Endometrial microvascular endothelial cells (primary cell): ENCODE measurements around the gene ZDHHC21. TPM values are rescaled to one million over a fixed set of nuclear protein-coding genes. Genes with fewer than 3 reads are reported as not detected.

Source experiments
- in situ Hi-C: cut with HindIII; loops from 2 replicates; pipeline ENCODE4 v1.10.0; 2017; ENCODE audit warnings: low sequenced_read_pairs, low pct_unique_long_range_greater_than_20kb; ENCODE audit errors: inconsistent ontology term
- total RNA-seq: library from RNA; depleted of rRNA; stranded (reverse); fragments of >200 nt; gene quantifications from one replicate; pipeline ENCODE4 v1.2.3, GENCODE V29; 2015; ENCODE audit errors: inconsistent ontology term

ZDHHC21 gene
- 9.8 TPM for total RNA-seq

DNA sequence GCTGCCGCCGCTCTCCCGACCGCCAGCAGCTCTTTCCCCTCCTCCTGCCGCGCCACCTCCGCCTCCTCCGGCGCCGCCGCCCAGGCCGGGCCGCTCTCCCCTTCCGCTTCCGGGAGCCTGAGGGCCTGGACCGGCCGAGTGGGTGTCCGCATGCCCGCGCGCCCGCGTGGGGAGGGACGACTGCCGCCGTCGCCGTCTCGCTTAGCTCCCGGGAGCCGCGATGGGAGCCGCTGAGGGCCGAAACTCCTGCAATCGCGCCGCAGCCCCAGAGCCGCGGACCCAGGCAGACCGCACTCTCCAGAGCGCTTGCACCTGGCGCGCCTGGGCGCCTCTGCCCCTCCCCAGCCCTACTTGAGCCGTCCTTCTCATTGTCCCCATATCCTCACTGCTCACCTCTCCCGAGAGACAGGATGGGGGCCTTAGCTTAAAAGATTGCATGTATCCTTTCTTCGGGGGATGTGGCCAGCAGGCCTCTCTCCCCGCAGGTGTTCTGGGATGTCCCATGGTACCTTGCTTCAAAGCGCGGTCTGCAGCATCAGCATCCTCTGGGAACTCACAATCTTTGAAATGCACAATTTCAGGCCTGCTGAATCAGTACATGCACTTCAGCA is at the start of gene ZDHHC21:
TSS of gene ZDHHC21 (minus strand) at position 182 of the 611 bp plus-strand sequence. CDS start 19,092 bp downstream, outside the sequence.
- in situ Hi-C loops, result no loop called here

- in situ Hi-C loops, result no loop called here
Observed at GRCh38 chr9:14741369-14741768, 48.1 kb upstream of the ZDHHC21 start.

- in situ Hi-C loops, result no loop called here
Observed at GRCh38 chr9:14733133-14733532, 39.9 kb upstream of the ZDHHC21 start.

DNA sequence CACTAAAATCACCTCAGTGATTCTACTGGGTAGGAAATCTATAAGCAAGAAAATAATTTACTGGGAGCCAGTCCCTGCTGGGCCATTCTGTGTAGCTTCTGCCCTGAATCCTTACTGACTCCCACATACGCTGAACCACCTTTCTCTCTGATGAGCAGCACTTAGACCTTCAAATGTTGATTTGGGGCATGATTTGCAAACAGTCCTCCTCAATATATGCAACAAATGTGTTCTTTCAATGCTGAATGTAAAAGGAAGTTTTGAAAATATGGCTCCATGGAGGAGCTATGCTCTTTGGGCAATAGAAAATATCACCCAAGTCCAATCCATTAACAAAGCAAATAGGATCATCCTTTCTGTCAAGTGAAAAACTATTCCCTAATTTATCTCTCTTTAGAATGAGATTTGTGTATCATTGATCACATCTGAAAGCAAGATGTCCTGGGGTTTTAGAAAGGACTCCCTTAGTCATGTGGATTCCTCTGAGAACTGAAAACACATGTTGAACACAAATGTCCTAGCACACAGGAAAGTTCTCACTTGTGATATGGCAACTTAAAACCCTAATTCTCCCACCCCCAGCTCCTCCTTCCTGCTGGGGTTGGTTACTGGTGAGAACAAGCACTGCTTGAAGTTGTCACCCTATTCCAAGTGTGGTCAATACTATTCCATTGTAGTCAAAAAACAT is 38.2 kb upstream of the ZDHHC21 start:
- in situ Hi-C loops, result no loop called here

DNA sequence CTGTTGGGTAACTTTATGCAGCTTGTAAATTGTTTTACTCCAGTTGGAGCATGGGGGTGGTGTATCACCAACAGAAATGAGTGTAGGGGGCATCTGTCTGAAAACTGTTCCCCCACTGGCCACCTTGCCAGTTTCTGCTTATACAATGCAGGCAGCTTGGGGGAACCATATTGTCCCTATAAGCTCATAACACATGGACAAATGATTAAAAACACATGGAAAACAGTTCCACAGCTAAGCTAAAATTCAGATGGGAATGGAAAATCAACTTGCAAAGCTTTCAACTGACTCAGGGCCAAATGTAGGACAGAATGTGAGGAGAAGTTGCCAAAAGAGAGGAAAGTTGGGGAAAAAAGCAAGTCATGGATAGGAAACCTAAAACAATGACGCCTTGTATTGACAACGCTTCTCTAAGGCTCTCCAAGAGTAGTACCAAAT is 37.2 kb upstream of the ZDHHC21 start:
- in situ Hi-C loops, result no loop called here

GRCh38 chr9:14723301-14723700 is 30.1 kb upstream of the ZDHHC21 start:
- in situ Hi-C loops, result no loop called here

DNA sequence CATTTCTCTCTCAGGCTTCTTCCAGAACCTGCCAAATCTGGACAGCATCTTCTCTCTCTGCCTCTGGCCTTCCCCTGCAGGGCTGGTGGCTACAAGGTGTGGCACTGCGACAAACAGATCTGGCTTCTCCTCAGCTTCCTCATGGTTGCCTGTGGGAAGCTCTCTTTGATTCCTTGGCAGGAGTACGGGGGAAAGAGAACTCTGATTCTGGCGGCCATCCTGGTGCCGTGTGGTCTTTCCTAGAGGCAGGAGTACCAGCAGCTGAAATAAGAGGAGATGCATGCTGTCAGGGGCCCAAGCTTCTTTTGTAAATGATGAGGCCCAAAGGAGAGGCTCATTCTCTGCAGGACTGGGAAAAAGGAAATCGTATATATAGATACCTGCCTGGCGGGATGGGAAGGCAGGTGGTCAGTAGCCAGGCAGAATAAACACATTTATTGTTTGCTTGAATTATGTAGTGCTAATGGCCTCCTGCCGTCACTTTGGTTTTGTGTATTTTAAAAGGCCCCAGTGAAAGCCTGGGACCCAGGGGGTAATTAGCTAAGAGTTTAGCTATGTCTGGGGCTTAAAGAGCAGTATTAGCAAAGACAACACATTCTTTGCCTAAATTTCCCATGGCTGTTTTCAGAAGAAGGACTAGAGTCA is 29.3 kb upstream of the ZDHHC21 start, which contains the start of gene CER1:
TSS of gene CER1 (minus strand) at position 343 of the 645 bp plus-strand sequence. CDS start at position 282, 61 bp downstream.
- in situ Hi-C loops, result no loop called here

DNA sequence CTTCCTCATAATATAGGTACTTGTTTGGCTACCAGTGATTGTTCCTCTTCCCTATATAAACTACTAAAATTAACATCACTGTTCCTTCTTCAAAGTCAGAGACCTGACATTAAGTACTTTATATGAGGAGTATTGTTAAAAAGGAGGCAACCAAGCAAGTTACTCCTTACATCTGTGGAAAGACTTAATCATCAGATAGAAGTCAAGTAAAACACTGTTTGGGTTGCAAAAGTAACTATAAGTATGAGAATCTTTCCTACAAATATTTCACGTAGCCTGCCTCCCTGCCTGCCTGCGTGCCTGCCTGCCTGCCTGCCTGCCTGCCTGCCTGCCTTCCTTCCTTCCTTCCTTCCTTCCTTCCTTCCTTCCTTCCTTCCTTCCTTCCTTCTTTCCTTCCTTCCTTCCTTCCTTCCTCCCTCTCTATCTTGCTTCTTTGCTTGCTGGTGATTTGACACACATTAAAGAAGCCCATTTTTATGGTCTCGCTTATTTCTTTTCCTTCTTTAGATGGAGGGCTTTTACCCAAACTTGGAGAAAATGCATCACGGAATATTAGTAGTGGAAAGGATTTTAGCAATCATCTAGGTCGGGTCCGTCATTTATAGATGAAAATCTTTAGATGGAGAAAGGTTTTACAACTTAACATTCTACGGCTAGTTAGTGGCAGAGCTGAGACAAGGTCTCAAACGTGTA is 26.1 kb upstream of the ZDHHC21 start:
- in situ Hi-C loops, result no loop called here

DNA sequence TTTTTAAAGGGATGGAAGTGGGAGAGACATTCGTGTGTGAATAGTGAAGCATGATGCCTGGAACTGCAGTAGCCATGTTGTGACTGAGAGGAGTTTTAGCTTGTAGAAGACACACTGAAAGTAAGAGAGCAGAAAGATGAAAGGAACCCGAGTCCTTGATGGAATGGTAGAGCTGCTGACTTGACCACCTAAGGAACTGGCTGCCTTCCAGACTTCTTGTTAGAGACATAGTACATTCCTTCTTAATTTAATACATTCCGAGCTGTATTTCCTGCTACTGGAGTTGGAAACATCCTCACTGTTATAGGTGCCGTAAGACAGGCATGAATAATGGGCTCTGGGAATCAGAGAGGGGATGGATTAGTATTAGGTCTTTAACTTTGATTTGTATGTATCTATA is 21.9 kb upstream of the ZDHHC21 start:
- in situ Hi-C loops, result no loop called here

GRCh38 chr9:14713187-14713767 is 20.0 kb upstream of the ZDHHC21 start:
- in situ Hi-C loops, result no loop called here

DNA sequence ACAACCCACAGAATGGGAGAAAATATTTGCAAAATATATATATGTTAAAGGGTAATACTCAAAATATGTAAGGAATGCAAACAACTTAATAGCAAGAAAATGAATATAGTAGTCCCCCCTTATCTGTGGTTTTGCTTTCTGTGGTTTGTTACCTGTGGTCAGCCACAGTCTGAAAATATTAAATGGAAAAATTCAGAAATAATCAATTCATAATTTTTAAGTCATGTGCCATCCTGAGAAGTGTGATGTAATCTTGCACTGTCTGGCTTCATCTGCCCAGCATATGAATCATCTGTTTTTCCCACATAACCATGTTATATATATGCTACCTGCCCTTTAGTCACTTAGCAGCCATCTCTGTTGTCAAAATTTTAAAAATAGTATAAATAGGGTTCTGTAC is 17.6 kb upstream of the ZDHHC21 start:
- in situ Hi-C loops, result no loop called here

DNA sequence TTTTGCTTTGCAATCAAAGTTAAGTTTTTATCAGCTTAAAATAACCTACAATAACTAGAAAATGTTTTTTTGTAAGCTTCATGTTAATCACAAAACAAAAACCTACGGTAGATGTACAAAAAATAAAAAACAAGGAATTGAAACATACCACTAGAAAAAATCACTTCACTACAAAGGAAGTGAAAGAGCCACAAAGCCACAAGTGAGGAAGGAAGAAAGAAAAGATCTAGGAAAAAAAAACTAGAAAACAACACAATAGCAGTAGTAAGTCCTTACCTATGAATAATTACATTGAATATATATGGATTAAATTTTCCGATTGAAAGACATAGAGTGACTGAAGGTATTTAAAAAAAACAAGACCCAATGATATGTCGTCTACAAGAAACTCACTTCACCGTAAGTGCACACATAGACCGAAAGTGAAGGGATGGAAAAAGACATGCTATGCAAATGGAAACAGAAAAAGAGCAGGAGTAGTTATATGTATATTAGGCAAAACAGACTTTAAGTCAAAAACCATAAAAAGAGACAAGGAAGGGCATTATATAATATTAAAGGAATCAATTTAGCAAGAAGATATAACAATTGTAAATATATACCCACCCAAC is 13.4 kb upstream of the ZDHHC21 start:
- in situ Hi-C loops, result no loop called here

DNA sequence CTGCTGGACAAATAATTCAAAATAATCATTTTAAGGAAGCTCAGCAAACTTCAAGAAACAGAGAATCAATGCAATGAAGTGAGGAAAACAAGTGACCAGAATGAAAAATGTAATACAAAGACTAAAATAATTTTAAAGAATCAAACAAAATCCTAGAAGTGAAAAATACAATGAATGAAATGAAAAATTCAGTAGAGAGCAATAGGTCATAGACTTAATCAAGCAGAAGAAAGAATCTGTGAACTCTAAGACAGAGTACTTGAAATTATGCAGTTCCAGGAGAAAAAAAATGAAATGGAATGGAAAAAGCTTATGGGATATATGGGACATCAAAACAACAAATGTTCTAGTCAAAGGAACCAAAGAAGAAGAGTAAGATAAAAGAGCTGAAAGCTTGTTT is 11.8 kb upstream of the ZDHHC21 start:
- in situ Hi-C loops, result no loop called here

DNA sequence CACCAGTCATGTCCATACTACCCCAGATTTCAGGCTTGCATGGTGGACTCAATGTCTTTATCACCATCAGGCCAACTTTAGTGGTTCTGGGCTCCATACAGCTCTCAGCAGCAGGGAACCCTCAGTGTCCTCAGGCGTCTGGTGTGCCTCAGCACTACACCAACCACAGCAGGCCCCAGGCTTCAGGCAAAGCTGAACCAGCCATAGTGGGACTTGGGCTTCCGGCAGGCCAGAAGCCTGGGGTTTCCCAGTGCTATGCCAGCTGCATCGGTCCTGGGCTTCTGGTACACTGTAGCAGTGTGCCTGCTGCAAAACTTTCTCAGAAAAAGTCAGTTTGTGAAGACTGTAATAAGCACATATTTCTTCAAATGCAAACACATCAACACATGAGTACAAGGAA is 11.0 kb upstream of the ZDHHC21 start:
- in situ Hi-C loops, result no loop called here

DNA sequence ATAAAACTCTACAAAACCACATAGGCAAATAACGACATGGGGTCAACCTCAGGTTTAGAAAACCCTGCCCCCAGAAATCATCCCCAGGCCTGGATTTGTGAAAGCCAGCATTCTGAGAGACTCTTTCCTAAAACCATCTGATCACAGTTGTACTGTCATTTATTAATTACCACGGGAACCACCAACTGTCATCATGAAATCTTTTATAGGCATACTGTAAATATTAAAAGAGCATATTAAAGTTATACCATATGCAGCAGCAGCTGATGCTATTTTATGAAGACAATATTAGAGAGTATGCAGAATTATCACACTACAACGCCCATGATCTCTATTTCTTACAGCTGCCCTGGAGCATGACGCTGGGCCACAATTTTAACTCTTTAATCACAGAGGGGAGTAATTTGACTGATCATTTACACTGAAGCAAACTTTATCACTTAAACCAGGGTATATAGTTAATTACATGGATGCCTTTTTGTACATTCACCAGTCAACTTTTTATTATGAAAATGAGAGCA is 9.0 kb upstream of the ZDHHC21 start:
- in situ Hi-C loops, result no loop called here

- in situ Hi-C loops, result no loop called here
Observed at GRCh38 chr9:14692470-14693250, 572 bp downstream of the ZDHHC21 start.

DNA sequence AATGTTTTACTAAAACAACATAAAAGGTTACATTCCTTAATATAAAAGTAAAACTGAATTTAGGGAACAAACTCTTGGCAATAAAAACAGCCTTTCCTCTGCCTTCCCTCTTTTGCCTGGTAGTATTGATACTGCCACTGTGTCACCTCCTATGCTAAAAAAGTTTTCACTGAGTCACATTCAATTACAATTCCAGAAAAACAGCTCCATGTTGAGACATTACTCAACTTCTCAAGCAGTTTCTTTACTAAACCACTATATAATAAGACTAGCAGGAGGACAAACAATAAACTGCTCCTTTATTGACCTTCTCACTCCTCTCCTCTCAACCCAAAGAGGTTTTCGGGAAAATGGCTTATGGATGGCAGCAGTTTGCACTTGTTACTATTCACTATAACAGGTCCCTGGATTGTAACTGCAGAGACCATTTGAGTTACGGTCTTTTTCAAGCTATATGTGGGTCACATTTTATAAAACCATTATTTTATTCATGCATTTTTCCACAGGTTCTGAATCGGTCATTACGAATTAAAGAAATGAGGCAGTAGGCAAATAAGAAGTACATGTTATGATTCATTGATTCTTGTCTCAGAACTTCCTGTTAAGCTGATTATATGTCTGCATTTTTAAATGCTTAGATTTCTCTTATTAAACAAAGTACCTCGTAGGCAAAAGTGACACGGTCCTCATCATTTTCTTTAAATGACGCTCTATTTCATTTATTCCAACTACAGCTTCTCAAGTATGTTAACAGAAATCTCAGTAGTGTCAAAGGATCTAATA is 2.1 kb downstream of the ZDHHC21 start:
- in situ Hi-C loops, result no loop called here
